SK-N-SH (cell line): ENCODE data around the gene MALRD1. TPM values are rescaled to one million over a fixed set of nuclear protein-coding genes. Genes with fewer than 3 reads are reported as not detected.

Source experiments
- CTCF ChIA-PET: fragments of 300-600, 350-600 bp; formaldehyde crosslinking; extraction: SDS; loops from one replicate; lab custom pipeline; 2021; lab: Yijun Ruan, JAX
- POLR2A ChIA-PET: fragments of 350-600 bp; sonication (Branson Sonifier 250); formaldehyde crosslinking; extraction: SDS; loops from one replicate; lab custom pipeline; 2020; ENCODE audit warnings: antibody characterized with exemption, inconsistent platforms; lab: Yijun Ruan, JAX
- DNase-seq: peaks from one replicate; pipeline ENCODE4 v3.0.0; 2012
- H2AFZ ChIP-seq: fragments of 200-600 bp; sonication (generic); 2 replicates; pipeline ENCODE4 v1.8.1; 2016; ENCODE audit warnings: antibody characterized with exemption, mild to moderate bottlenecking, low read depth
- H3F3A ChIP-seq: fragments of 200-600 bp; sonication (generic); replicated peaks from 2 replicates; pipeline ENCODE3; 2016; ENCODE audit warnings: antibody characterized with exemption, mild to moderate bottlenecking; ENCODE audit not compliant: insufficient read depth
- H3K27ac ChIP-seq, 2 experiments: fragments of 200-500 bp in 1 of 2; fragments of 200-600 bp in 1 of 2; sonication (Bioruptor generic) in 1 of 2; sonication (generic), shearing (Covaris generic) in 1 of 2; 2 replicates each; pipeline versions ENCODE4 v1.5.1 to v1.6.1; 2014 to 2016; ENCODE audit warnings: low read depth in 2 of 2, inconsistent platforms in 1 of 2, low read length in 1 of 2, mild to moderate bottlenecking in 1 of 2, mixed read lengths in 1 of 2
- H3K27me3 ChIP-seq: fragments of 200-600 bp; sonication (generic), shearing (Covaris generic); 2 replicates; pipeline ENCODE4 v1.6.1; 2016; ENCODE audit warnings: mixed run types; ENCODE audit not compliant: insufficient read depth
- H3K36me3 ChIP-seq, 2 experiments: fragments of 200-500 bp in 1 of 2; fragments of 200-600 bp in 1 of 2; sonication (Bioruptor generic) in 1 of 2; sonication (generic) in 1 of 2; replicated peaks in 1 of 2; 2 replicates each; pipeline versions ENCODE3 to v1.5.1; 2014 to 2016; ENCODE audit warnings: low read length in 1 of 2, mild to moderate bottlenecking in 1 of 2; ENCODE audit not compliant: insufficient read depth in 2 of 2, control insufficient read depth in 1 of 2
- H3K4me1 ChIP-seq, 2 experiments: fragments of 200-500 bp in 1 of 2; fragments of 200-600 bp in 1 of 2; sonication (Bioruptor generic) in 1 of 2; sonication (generic), shearing (Covaris generic) in 1 of 2; 2 replicates each; pipeline versions ENCODE4 v1.5.1 to v1.6.1; 2014 to 2016; ENCODE audit warnings: low read depth in 1 of 2, low read length in 1 of 2, mixed run types in 1 of 2; ENCODE audit not compliant: insufficient read depth in 2 of 2, control insufficient read depth in 1 of 2
- H3K4me2 ChIP-seq: fragments of 200-600 bp; sonication (generic), shearing (Covaris generic); 2 replicates; pipeline ENCODE4 v1.6.1; 2017; ENCODE audit warnings: mixed run types
- H3K4me3 ChIP-seq, 2 experiments: fragments of 200-500 bp in 1 of 2; fragments of 200-600 bp in 1 of 2; sonication (Bioruptor generic) in 1 of 2; sonication (generic), shearing (Covaris generic) in 1 of 2; 2 replicates each; pipeline versions ENCODE4 v1.5.1 to v1.8.1; 2014 to 2016; ENCODE audit warnings: low read depth in 2 of 2, inconsistent platforms in 1 of 2, low read length in 1 of 2, mild to moderate bottlenecking in 1 of 2, mixed read lengths in 1 of 2, moderate library complexity in 1 of 2
- H3K79me2 ChIP-seq: fragments of 200-600 bp; sonication (generic); 2 replicates; pipeline ENCODE4 v1.8.1; 2017; ENCODE audit warnings: mild to moderate bottlenecking; ENCODE audit not compliant: insufficient read depth
- H3K9ac ChIP-seq: fragments of 200-600 bp; sonication (generic); 2 replicates; pipeline ENCODE4 v1.6.1; 2017; ENCODE audit warnings: mixed run types
- H3K9me2 ChIP-seq: fragments of 200-600 bp; sonication (generic); 2 replicates; pipeline ENCODE4 v1.6.1; 2017; ENCODE audit warnings: mixed run types
- H3K9me3 ChIP-seq: fragments of 200-600 bp; sonication (generic); 2 replicates; pipeline ENCODE4 v1.6.1; 2017; ENCODE audit warnings: mixed run types, mild to moderate bottlenecking, moderate library complexity
- H4K20me1 ChIP-seq: fragments of 200-600 bp; sonication (generic); 2 replicates; pipeline ENCODE4 v1.6.1; 2017; ENCODE audit warnings: mild to moderate bottlenecking, mixed run types; ENCODE audit not compliant: insufficient read depth
- CHD2 ChIP-seq: fragments of 150-350 bp; IDR thresholded peaks from 2 replicates; pipeline ENCODE4 v1.6.1; 2018; ENCODE audit warnings: low read length; ENCODE audit not compliant: partially characterized antibody
- ELF1 ChIP-seq: IDR thresholded peaks from 2 replicates; pipeline ENCODE4 v1.4.0; 2012
- EP300 ChIP-seq, 2 experiments: IDR thresholded peaks; 2 replicates each; pipeline versions ENCODE4 v1.4.0 to v1.6.1; 2012; ENCODE audit warnings: borderline replicate concordance in 1 of 2, low read depth in 1 of 2, low read length in 1 of 2
- FOSL2 ChIP-seq: IDR thresholded peaks from 2 replicates; pipeline ENCODE4 v1.4.0; 2012; ENCODE audit warnings: low read depth, mild to moderate bottlenecking, moderate library complexity, borderline replicate concordance
- FOXJ3 ChIP-seq: sonication (generic); formaldehyde crosslinking; IDR thresholded peaks from 2 replicates; pipeline ENCODE4 v1.5.1; 2020; ENCODE audit warnings: mild to moderate bottlenecking, missing genetic modification reagents
- FOXM1 ChIP-seq: IDR thresholded peaks from 2 replicates; pipeline ENCODE4 v1.4.0; 2012; ENCODE audit warnings: low read depth, mild to moderate bottlenecking
- GATA2 ChIP-seq: sonication (generic); formaldehyde crosslinking; IDR thresholded peaks from 2 replicates; pipeline ENCODE4 v1.5.0; 2020; ENCODE audit warnings: mild to moderate bottlenecking, missing genetic modification reagents
- JUND ChIP-seq: IDR thresholded peaks from 2 replicates; pipeline ENCODE4 v1.4.0; 2012
- MXI1 ChIP-seq: IDR thresholded peaks from 2 replicates; pipeline ENCODE4 v1.6.1; 2012; ENCODE audit warnings: mild to moderate bottlenecking, low read depth, low read length, improper control_type of control experiment
- NFIC ChIP-seq: IDR thresholded peaks from 2 replicates; pipeline ENCODE4 v1.4.0; 2012; ENCODE audit warnings: borderline replicate concordance
- POLR2AphosphoS5 ChIP-seq: IDR thresholded peaks from 2 replicates; pipeline ENCODE4 v1.6.1; 2012; ENCODE audit warnings: low read depth, low read length
- RAD21 ChIP-seq: IDR thresholded peaks from 2 replicates; pipeline ENCODE4 v1.6.1; 2012; ENCODE audit warnings: mild to moderate bottlenecking, low read length
- RCOR1 ChIP-seq: fragments of 150-350 bp; IDR thresholded peaks from 2 replicates; pipeline ENCODE4 v1.6.1; 2017; ENCODE audit warnings: antibody characterized with exemption, low read length
- RFX5 ChIP-seq: IDR thresholded peaks from 2 replicates; pipeline ENCODE4 v1.6.1; 2012; ENCODE audit warnings: mild to moderate bottlenecking, improper control_type of control experiment, low read length
- SIN3A ChIP-seq: IDR thresholded peaks from 2 replicates; pipeline ENCODE4 v1.6.1; 2012; ENCODE audit warnings: low read depth, mild to moderate bottlenecking, low read length, moderate library complexity, borderline replicate concordance
- SMC3 ChIP-seq: IDR thresholded peaks from 2 replicates; pipeline ENCODE4 v1.6.1; 2012; ENCODE audit warnings: low read depth, low read length, improper control_type of control experiment
- TCF12 ChIP-seq: IDR thresholded peaks from 2 replicates; pipeline ENCODE4 v1.4.0; 2012
- WGBS: methylation state at CpG from one replicate; pipeline ENCODE4 v1.1.6; 2017; ENCODE audit warnings: low lambda C conversion rate; 5-methylcytosine and 5-hydroxymethylcytosine counted together
- polyA plus RNA-seq, 3 experiments: library from polyadenylated mRNA; depleted of rRNA; stranded (reverse); fragments of >200 nt; gene quantifications; 2 replicates each; pipeline ENCODE4 v1.2.3, GENCODE V29; 2012
- TF ChIP-seq, protein P1 (sequence below): IDR thresholded peaks from 2 replicates; pipeline ENCODE4 v1.4.0; 2012; ENCODE audit warnings: low read depth, borderline replicate concordance
- TF ChIP-seq, protein P2 (sequence below): IDR thresholded peaks from 2 replicates; pipeline ENCODE4 v1.4.0; 2012; ENCODE audit warnings: low read depth, borderline replicate concordance
- TF ChIP-seq, protein P3 (sequence below): IDR thresholded peaks from 2 replicates; pipeline ENCODE4 v1.6.1; 2012; ENCODE audit warnings: mild to moderate bottlenecking, low read depth, low read length, moderate library complexity
- TF ChIP-seq, protein P4 (sequence below): fragments of 150-350 bp; IDR thresholded peaks from 2 replicates; pipeline ENCODE4 v1.6.1; 2017; ENCODE audit warnings: antibody characterized with exemption, low read length, low read depth, borderline replicate concordance
- TF ChIP-seq, protein P5 (sequence below): IDR thresholded peaks from 2 replicates; pipeline ENCODE4; 2012

The MALRD1 gene
- polyA plus RNA-seq, 1 of the 3 experiments (the other 2 are of a cell fraction): not detected

DNA sequence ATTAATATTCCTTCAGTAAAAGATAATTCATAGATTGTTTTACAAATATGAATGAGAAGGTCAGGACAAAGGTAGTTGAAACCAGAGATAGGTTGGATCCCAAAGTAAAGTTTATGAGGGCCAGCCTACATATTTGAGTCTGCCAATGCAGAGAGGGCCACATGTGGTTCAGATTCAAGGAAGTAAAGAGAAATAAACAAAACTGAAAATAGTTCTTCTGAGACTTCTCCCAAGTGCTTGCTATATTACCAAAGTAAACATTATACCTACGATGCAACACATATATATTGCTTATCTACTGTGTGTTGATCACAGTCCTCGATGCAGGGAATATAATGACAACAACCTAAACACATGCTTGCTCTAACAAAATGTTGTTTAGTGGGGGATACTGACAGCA lies 109.8 kb downstream of the MALRD1 start:
- H3K79me2 ChIP-seq: no peaks in the 10 kb centered on the region
- H3K9ac ChIP-seq: no peak overlapping the region
- H3K4me3 ChIP-seq: no peak overlapping the region
- no peaks in the 10 kb centered on the region; a peak in 1 of 4 replicates for H3K4me1 ChIP-seq
- H4K20me1 ChIP-seq: no peaks in the 10 kb centered on the region
- H3K36me3 ChIP-seq: no peaks in the 10 kb centered on the region
- ChIA-PET CTCF (interaction anchor here (1.0 to 1.1 kb wide), 2 partner anchors 15 to 50 kb away, joined by 3 to 4 read pairs; no protein-coding TSS in a partner anchor), POLR2A (no interaction called here)
- no peaks in the 10 kb centered on the region for H3K9me3 ChIP-seq
- H3K9me2 ChIP-seq: no peaks in the 10 kb centered on the region
- DNase-seq: no peak
- TF ChIP-seq POLR2AphosphoS5 (no peak), FOSL2 (no peak), ELF1 (no peak)
- H3F3A ChIP-seq: no peaks in the 10 kb centered on the region
- 24% methylated on average over 2 of the region's 2 CpGs for WGBS
- no peak overlapping the region for H3K27ac ChIP-seq
- H2AFZ ChIP-seq: no peak overlapping the region
- H3K27me3 ChIP-seq: no peaks in the 10 kb centered on the region
- no peak overlapping the region for H3K4me2 ChIP-seq

DNA sequence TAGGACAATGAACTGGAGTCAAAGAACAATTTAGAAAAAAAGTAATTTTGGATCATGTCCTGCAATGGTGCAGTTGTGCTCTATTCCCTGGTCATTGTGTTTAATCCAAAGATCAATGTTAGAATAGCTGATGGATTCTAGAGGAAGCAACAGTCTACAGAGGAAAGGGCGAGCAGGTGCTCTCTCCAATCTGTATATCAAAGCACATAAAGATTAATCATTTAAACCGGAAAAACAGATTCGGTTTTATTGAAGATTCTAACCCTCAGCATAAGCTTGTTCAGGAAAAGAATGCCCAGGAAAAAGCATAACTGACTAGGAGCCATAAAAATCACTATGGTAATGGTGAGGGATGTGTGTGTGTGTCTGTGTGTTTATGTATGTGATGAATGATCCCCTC lies 110.3 kb downstream of the MALRD1 start:
- Histone ChIP-seq H3F3A (no peaks in the 10 kb centered on the region), H3K4me2 (no peak overlapping the region), H3K9me3 (no peaks in the 10 kb centered on the region), H3K4me1 (no peaks in the 10 kb centered on the region; a peak in 1 of 4 replicates), H3K9ac (no peak overlapping the region), H3K79me2 (no peaks in the 10 kb centered on the region), H3K4me3 (no peak overlapping the region), H3K27me3 (no peaks in the 10 kb centered on the region), H2AFZ (no peak overlapping the region), H3K9me2 (no peaks in the 10 kb centered on the region), H3K27ac (no peak overlapping the region), H3K36me3 (no peaks in the 10 kb centered on the region), H4K20me1 (no peaks in the 10 kb centered on the region)
- 26% methylated on average over 3 of the region's 3 CpGs for WGBS
- ChIA-PET CTCF (interaction anchor here (1.0 to 1.1 kb wide), 2 partner anchors 15 to 50 kb away, joined by 3 to 4 read pairs; no protein-coding TSS in a partner anchor), POLR2A (no interaction called here)
- no peak for DNase-seq
- TF ChIP-seq, protein P1, sequence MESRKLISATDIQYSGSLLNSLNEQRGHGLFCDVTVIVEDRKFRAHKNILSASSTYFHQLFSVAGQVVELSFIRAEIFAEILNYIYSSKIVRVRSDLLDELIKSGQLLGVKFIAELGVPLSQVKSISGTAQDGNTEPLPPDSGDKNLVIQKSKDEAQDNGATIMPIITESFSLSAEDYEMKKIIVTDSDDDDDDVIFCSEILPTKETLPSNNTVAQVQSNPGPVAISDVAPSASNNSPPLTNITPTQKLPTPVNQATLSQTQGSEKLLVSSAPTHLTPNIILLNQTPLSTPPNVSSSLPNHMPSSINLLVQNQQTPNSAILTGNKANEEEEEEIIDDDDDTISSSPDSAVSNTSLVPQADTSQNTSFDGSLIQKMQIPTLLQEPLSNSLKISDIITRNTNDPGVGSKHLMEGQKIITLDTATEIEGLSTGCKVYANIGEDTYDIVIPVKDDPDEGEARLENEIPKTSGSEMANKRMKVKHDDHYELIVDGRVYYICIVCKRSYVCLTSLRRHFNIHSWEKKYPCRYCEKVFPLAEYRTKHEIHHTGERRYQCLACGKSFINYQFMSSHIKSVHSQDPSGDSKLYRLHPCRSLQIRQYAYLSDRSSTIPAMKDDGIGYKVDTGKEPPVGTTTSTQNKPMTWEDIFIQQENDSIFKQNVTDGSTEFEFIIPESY: no peak
- TF ChIP-seq GATA2 (CRISPR knock-in tag): no peak
- no peak for TF ChIP-seq MXI1
- TF ChIP-seq, protein P2, sequence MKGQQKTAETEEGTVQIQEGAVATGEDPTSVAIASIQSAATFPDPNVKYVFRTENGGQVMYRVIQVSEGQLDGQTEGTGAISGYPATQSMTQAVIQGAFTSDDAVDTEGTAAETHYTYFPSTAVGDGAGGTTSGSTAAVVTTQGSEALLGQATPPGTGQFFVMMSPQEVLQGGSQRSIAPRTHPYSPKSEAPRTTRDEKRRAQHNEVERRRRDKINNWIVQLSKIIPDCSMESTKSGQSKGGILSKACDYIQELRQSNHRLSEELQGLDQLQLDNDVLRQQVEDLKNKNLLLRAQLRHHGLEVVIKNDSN: no peak
- TF ChIP-seq, protein P3, sequence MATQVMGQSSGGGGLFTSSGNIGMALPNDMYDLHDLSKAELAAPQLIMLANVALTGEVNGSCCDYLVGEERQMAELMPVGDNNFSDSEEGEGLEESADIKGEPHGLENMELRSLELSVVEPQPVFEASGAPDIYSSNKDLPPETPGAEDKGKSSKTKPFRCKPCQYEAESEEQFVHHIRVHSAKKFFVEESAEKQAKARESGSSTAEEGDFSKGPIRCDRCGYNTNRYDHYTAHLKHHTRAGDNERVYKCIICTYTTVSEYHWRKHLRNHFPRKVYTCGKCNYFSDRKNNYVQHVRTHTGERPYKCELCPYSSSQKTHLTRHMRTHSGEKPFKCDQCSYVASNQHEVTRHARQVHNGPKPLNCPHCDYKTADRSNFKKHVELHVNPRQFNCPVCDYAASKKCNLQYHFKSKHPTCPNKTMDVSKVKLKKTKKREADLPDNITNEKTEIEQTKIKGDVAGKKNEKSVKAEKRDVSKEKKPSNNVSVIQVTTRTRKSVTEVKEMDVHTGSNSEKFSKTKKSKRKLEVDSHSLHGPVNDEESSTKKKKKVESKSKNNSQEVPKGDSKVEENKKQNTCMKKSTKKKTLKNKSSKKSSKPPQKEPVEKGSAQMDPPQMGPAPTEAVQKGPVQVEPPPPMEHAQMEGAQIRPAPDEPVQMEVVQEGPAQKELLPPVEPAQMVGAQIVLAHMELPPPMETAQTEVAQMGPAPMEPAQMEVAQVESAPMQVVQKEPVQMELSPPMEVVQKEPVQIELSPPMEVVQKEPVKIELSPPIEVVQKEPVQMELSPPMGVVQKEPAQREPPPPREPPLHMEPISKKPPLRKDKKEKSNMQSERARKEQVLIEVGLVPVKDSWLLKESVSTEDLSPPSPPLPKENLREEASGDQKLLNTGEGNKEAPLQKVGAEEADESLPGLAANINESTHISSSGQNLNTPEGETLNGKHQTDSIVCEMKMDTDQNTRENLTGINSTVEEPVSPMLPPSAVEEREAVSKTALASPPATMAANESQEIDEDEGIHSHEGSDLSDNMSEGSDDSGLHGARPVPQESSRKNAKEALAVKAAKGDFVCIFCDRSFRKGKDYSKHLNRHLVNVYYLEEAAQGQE: no peak
- TF ChIP-seq TCF12: no peak
- TF ChIP-seq JUND: no peak
- no peak for TF ChIP-seq RCOR1
- TF ChIP-seq, protein P4, sequence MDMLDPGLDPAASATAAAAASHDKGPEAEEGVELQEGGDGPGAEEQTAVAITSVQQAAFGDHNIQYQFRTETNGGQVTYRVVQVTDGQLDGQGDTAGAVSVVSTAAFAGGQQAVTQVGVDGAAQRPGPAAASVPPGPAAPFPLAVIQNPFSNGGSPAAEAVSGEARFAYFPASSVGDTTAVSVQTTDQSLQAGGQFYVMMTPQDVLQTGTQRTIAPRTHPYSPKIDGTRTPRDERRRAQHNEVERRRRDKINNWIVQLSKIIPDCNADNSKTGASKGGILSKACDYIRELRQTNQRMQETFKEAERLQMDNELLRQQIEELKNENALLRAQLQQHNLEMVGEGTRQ: no peak
- no peak for TF ChIP-seq NFIC
- no peak for TF ChIP-seq POLR2AphosphoS5
- TF ChIP-seq SIN3A: no peak
- no peak for TF ChIP-seq RFX5
- no peak for TF ChIP-seq EP300 (IDR thresholded peaks at IDR 0.05; ENCODE audit: borderline replicate concordance in 1 of 2, low read depth in 1 of 2, low read length in 1 of 2)
- no peak for TF ChIP-seq RAD21
- TF ChIP-seq CHD2: no peak
- no peak for TF ChIP-seq FOXM1
- TF ChIP-seq FOXJ3 (CRISPR knock-in tag): no peak
- TF ChIP-seq, protein P5, sequence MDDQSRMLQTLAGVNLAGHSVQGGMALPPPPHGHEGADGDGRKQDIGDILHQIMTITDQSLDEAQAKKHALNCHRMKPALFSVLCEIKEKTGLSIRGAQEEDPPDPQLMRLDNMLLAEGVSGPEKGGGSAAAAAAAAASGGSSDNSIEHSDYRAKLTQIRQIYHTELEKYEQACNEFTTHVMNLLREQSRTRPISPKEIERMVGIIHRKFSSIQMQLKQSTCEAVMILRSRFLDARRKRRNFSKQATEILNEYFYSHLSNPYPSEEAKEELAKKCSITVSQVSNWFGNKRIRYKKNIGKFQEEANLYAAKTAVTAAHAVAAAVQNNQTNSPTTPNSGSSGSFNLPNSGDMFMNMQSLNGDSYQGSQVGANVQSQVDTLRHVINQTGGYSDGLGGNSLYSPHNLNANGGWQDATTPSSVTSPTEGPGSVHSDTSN: no peak
- TF ChIP-seq SMC3: no peak
